HG02678 (cell line): Measurements from ENCODE around the gene FRK.

Source experiments
- ATAC-seq: cut with Tn5 transposase; IDR thresholded peaks from one replicate; pipeline ENCODE4 v1.9.1; 2021; ENCODE audit warnings: mild to moderate bottlenecking, moderate library complexity; ENCODE audit not compliant: unreplicated experiment

FRK gene

DNA sequence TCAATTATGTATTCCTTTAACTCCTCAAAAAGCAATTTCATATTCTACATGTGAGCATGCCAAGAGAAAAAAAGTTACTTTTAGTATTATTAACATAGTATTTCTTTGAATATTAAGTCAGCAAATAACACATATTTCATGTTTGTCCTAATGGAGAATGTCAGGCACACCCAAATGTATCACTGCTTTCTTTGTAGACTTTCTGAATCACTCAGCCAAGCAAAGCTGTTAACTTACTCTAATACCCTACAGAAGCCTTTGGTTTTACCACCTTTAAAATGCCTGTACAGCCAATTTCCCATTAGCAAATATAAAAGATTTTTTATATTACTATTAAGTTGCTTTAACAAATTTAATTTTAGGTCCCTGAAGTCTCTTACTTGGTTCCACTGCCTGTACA, 23.8 kb downstream of the FRK start:
- ATAC-seq: no peak

DNA sequence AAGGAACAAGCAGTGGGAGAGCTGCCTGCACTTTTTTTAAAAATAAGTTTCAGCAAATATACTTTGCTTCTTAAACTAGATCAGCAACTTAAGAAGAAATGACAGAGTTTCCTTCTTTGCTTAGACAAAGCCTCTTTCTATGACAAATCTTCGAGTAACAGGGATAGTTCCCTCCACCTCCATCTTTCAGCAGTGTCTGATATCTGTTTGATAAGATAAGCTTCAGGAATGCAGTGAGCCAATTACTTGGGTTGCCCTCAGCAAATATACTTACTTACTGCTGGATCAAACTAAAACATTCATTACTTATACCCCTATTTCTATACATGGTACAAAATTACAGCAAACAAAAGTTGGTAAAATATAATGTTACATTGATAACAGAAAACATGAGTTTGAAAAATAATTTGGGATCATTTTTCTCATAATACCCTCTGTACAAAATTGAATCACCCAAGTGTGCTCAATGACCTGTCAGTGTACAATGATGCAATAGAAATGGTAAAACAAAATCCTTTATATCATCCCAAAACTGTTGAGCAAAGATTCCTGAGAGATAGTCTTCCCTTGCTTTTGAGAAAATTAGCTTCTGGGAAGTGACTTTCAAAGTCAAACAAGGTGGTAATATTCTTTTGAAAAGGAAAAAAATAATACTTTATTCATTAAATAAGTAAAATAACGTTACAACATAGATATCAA, 24.5 kb downstream of the FRK start:
- ATAC-seq: no peak

DNA sequence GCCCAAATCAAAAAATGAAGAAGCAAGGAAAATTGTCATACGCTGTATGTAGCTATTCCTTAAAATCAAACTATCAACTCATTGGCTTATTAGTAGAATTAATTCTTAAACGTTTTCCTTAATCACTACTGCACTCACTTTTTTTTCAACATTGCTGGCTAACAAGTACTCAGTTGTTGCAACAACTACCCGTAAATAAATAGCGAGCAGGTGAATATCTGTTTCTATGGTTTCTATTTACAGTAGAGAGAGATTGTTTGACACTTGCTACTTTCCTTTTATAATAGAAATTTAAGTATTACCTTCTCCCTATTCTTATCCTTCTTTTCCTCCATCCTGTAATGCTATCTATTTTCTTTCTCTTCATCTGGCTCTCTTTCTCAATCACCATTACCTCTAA, 25.1 kb downstream of the FRK start:
- no peak for ATAC-seq

DNA sequence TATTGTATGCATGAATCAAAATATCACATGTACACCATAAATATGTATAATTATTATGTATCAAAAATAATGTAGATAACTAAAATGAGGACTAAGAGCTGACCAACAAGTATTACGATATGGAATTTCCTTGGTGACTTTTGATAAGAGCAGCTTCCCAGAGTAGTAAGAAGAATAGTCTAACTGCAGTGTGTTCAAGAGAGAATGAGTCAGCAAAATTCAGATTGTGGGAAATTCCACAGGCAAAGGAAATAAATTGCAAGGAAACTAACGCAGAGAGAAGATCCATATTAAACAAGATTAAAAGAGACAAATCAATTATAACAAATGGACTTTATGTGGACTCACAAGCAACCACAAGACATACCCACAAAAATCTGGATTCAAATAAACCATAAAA, 26.4 kb downstream of the FRK start:
- no peak for ATAC-seq

DNA sequence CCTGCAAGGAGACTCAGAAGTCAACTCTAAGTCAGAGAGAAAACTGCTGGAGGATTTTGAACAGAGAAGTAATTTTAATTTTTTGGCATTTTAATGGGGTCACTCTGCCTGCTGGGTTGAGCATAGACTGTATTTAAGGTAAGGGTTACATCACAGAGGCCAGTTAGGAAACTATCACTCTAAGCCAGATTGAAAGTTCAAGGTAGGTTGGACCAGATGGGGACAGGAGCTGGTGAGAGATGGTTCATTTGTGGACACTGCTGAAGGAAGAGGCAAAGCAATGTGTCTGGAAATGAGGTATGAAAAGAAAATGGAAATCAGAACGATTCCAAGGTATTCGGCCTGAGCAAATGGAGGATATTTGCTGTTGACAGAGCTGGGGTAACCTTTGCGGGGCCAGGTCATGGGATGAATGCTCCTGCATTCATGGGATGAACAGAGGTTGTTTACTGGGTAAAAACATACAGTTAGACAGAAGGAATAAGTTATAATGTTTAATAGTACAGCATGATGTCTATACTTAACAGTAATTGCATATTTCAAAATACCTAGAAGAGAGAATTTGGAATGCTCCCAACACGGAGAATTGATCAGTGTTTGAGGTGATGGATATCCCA, 26.9 kb downstream of the FRK start:
- ATAC-seq: no peak

DNA sequence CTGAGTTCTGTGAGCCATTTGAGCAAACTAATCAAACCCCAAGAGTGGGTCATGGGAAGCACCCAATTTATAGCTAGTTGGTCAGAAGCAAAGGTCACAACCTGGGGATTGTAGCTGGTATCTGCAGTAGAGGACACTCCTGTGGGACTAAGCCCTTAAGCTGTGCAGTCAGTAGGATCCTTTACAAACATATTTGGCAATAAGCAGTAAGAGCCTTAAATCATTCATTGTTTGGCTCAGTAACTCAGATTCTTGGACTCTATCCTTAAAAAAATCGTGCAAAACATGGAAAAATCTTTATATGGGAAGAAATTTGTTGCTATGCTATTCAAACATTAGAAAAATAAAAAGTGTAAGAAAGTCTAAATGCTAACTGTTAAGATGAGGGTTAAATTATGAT, 29.9 kb downstream of the FRK start:
- ATAC-seq: no peak

DNA sequence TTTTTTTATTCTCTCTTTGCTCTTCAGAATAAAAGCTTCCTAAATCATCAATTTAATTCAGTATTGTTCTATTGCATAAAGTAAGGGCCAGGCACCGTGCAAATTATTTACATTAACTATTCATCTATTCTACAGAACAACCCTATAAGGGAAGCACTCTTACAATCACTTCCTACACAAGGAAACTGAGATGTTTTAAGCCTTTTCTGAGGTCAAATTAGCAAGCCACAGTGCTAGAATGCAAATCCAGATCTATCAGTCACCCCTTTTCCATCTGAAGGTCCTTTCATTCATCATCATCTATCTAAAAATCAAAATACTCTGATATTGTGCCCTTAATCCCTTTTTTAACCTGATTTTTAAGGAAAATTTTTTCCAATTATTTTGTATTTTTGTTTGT, 31.2 kb downstream of the FRK start:
- ATAC-seq: peak; percentile 62

DNA sequence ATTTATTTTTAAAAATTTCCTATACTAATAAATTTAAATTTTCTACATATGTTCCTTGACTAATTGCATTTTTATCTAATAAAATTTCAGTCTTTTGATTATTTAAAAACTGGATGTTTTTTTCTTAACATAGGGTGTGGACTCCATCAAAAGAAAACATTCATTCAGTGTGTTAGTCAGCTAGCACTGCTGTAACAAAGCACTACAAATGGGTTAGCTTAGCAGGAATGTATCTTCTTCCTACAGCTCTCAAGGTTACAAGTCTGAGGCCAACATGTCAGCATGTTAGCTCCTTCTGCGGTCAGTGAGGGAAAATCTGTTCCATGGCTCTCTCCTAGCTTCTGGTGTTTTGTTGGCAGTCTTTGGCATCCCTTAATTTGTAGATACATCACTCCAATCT, 32.5 kb downstream of the FRK start:
- no peak for ATAC-seq

DNA sequence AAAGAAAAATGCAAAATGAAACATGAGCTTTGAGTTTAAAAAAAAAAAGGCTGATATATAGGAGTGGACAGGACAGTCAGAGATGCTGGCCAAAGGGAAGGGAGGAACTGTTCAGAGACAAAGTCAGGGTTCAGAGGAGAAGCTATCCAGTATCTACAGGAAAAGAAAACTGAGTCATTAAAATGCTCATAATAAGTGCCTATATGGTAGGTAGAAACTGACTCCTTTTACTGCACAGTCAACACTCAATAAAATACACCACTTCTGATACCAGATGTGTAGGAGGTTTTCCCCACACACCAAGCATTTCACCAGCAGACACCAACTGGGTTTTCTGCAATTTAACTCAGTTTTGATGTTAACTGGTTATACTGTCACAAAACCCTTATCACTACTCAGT, 32.9 kb downstream of the FRK start:
- peak; percentile 51 for ATAC-seq

DNA sequence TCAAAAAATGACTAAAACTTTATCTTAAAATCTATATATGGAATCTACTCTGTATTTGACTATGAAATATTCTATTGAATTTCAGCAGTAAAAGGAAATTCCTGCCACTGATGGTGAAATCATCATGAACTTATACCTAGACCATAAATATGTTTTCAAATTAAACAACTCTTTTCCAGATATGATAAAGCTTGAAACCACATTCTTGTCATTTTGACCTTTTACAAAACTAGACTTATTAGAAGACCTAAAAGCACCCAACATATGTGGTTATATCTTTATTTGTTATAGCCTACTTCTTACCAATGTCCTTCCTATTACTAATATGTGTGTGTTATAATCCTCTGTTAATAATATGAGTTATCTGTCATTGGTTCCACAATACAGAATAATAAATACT, 35.3 kb downstream of the FRK start:
- ATAC-seq: no peak

DNA sequence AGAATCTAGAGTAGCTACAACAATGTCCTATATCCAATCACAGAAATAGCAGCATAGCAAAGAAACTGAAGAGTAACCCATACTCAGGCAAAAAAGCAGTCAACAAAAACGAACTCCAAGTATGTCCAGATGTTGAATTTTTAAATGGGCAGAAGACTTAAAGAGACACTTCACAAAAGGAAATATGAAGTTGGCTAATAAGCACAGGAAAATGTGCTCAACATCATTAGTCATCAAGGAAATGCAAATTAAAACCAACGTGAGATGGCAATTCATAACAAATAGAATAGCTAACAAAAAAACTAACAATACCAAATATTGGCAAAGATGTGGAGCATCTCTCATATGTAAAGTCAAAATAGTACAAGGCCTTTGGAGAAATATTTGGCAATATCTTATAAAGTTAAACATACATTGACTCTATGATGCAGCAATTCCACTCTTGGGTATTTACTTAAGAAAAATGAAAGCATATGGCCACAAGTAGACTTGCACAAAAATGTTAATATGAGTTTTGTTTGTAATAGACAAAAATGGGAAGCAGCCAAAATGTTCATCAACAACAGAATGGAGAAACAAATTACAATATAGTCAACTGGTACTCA, 37.7 kb downstream of the FRK start:
- no peak for ATAC-seq

DNA sequence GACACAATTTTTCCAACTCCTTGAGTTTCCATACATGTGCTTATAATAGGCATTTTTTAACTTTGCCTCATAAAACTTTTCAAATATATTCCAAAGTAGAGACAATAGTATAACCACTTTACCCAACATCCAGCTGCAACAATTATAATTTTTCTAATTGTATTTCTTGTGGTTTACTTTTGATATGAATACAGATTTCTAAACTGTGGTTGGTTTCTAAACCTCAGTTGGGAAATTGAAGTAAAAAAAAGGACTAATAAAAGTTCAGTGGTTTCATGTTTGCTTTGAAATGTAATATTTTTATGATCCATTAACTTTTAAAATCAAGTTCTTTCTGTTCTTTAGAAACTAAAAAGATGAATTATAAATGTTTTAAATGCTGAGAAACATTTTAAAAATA, 40.0 kb downstream of the FRK start:
- ATAC-seq: no peak

DNA sequence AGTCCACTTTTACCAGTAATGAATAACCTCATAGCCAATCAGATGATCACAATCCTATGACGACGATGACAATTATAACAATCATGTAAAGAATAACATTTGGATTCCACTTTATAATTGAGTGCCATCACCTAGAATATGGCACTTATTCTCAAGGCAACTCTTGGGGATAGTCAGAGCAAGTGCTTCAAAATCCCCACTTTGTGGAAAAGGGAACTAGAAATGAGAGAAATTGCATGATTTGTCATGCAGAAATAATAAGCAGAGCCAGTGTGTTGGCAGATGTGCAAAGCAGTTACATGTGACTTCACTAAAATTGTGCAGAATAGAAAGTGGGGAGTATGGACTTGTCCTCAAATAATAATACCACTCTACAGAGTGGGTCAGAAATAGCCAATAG, 41.3 kb downstream of the FRK start:
- peak; percentile 77 for ATAC-seq

DNA sequence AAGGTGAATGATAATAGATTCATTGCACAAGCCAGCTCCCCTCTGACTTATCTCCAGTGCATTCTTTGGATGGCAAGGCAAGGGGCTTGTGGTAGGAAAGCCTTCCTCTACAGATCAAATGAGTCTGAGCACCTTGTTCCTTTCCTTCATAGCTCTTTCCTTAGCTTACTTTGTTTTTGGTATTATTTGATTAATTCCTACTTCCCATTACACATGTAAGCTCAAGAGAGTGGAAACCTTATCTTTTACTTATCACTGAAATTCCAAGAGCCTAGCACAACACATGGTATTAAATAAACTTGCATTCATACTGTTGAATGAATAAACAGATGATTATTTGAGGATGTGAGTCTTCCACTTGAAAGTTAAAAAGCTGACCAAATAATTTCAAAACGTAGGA, 41.7 kb downstream of the FRK start:
- no peak for ATAC-seq

DNA sequence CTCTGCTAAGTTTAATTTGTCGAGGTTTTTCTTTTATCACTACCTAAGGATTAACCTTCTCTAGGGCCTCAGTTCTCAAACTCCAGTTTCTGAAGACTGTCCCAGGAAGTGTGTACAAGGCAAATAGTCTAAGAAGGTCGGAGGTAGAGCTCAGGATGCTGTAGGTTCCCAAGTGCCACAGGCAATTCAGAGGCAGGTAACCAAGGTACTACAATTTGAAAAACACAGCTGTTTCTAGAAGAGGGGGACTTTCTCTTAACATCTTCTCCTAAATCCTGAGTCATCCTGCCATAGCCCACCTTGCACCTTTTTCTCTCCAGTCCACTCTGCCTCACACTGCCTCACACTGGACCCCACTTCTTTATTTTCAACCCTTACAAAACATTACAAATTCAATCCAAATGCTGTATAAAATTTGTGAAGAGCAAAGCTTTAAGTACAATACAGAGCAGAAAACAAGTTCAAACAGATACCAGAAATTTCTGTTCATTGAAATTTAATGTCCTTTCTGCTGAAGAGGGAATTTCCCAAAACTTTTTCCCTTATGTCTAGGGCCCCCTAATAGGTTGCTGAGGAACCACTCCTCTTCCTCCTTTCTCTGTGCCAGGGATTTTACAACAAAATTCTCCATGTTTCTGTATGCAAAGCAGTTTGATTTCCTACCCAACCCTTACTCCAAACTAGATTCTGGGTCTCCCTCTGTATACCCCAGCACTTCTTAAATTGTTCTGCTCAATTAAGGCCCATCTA, 43.0 kb downstream of the FRK start:
- ATAC-seq: no peak

DNA sequence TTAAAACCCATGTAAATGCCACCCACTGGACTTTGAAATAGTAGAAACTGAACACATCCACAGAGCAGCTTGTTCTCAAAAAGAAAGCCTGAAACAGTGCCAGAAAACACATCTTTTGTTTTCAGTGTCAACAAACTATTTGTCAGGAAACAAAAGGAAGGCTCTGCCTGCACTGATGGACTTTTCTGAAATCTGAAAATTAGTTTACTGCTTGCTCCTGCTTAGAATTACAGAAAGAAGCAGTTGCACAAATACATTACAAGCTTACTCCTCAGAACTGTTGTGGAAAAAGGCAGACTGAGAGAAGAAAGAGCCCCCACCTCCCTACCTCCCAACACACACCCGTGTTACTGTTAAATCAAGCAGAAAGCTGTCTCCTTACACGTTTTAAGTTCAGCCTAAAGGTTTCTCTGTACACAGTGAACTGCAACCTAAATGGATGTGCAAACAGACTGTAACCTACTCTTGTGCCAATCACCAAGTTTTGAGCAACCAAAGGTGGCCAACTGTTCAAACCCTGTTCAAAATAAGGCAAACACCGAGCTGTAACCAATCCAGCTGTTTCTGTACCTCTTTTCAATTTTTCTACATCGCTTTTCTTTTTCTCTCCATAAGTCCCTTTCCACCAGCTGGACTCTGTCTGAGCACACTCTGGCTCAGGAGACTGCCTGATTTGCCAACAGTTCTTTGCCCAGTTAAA, 43.7 kb downstream of the FRK start:
- ATAC-seq: peak; percentile 28

DNA sequence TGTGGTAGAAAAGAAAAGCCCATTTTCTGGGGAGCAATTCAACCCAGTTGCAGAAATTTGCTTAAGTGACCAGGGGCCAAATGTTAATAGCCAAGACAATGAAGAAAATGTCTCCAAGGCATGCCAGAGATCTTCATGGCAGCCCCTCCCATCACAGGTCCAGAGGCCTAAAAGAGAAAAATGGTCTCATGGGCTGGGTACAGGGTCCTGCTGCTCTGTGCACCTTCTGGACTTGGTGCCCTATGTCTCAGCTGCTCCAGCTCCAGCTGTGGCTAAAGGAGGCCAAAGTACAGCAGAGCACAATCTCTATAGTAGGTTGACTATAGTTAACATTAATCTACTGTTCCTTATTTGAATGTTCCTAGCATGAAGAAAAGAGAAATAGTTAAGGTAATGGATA, 44.7 kb downstream of the FRK start:
- no peak for ATAC-seq

DNA sequence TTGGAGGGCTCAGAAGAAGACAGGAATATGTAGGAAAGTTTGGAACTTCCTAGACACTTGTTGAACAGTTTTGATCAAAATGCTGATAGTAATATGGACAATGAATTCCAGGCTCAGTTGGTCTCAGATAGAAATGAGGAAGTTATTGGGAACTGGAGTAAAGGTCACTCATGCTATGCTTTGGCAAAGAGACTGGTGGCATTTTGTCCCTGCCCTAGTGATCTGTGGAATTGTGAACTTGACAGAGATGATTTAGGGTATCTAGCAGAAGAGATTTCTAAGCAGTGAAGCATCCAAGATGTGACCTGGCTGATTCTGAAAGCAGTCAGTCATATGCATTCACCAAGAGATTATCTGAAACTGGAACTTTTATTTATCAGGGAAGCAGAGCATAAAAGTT, 45.1 kb downstream of the FRK start:
- ATAC-seq: no peak

DNA sequence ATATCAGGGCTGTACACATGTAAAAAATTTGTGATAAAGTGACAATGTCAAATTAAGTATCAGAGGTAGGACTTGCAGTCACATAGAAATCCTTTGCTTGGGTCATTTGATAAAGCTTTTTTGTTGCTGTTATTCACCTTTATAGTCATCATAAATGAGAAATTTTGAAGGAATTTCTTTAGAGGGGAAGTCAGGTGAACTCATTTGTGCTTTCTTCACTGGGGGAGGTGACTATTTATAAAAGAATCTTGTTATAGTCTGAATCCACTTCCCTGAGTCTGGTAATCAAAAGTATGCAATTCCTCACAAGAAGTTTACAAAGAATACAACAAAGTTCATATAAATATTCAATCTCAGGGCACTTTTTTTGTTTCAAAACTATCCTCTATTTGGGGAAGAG, 47.7 kb downstream of the FRK start:
- no peak for ATAC-seq

DNA sequence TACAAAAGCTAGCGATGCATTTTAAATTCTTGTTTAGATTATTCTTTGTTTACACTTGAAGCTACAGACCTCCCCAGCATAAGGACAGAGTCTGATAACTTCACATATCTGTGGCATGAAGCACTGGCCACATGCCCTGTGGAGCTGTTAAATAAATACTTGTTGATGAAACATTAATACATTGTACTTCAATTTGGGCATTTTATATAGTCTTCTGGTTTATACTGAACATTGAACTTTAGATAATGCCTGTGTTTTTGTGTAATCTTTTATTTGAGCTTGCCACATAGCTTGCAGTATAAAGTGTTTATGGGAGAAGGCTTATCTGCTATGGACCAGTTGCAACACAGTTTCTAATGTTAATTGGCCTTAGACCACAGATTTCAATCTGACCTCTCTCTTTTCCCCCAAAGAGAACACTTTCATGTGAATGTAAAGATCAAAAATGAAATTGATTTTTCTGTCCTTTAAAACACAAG, 48.2 kb downstream of the FRK start:
- no peak for ATAC-seq

DNA sequence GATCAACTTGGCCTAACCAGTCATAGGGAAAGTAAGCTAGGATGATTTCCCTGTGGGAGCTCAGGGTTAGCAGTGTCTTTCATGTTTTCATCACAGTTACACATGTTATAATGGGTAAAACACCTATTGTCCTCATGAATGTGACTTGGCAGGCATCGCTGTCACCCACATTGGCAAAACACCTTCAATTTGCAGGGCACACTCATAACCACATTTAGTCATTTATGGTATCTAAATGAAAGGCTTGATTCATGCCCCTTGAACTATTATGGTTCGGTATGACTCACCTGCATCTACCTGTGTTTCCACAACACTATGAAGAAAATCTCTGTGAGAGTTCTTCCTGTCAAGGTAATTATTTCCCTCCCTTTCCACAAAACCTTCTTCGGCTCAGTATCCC, 49.2 kb downstream of the FRK start:
- peak; percentile 57 for ATAC-seq
